SK-N-SH (cell line): Measurements from ENCODE around the gene LAGE3. TPM values are rescaled to one million over a fixed set of nuclear protein-coding genes. Genes with fewer than 3 reads are reported as not detected.

Experiments
- CTCF ChIA-PET: fragments of 300-600, 350-600 bp; formaldehyde crosslinking; extraction: SDS; loops from one replicate; lab custom pipeline; 2021; lab: Yijun Ruan, JAX
- POLR2A ChIA-PET: fragments of 350-600 bp; sonication (Branson Sonifier 250); formaldehyde crosslinking; extraction: SDS; loops from one replicate; lab custom pipeline; 2020; ENCODE audit warnings: antibody characterized with exemption, inconsistent platforms; lab: Yijun Ruan, JAX
- DNase-seq: peaks from one replicate; pipeline ENCODE4 v3.0.0; 2012
- H2AFZ ChIP-seq: fragments of 200-600 bp; sonication (generic); 2 replicates; pipeline ENCODE4 v1.8.1; 2016; ENCODE audit warnings: antibody characterized with exemption, mild to moderate bottlenecking, low read depth
- H3F3A ChIP-seq: fragments of 200-600 bp; sonication (generic); replicated peaks from 2 replicates; pipeline ENCODE3; 2016; ENCODE audit warnings: antibody characterized with exemption, mild to moderate bottlenecking; ENCODE audit not compliant: insufficient read depth
- H3K27ac ChIP-seq, 2 experiments: fragments of 200-500 bp in 1 of 2; fragments of 200-600 bp in 1 of 2; sonication (Bioruptor generic) in 1 of 2; sonication (generic), shearing (Covaris generic) in 1 of 2; 2 replicates each; pipeline versions ENCODE4 v1.5.1 to v1.6.1; 2014 to 2016; ENCODE audit warnings: low read depth in 2 of 2, inconsistent platforms in 1 of 2, low read length in 1 of 2, mild to moderate bottlenecking in 1 of 2, mixed read lengths in 1 of 2
- H3K27me3 ChIP-seq: fragments of 200-600 bp; sonication (generic), shearing (Covaris generic); 2 replicates; pipeline ENCODE4 v1.6.1; 2016; ENCODE audit warnings: mixed run types; ENCODE audit not compliant: insufficient read depth
- H3K36me3 ChIP-seq, 2 experiments: fragments of 200-500 bp in 1 of 2; fragments of 200-600 bp in 1 of 2; sonication (Bioruptor generic) in 1 of 2; sonication (generic) in 1 of 2; replicated peaks in 1 of 2; 2 replicates each; pipeline versions ENCODE3 to v1.5.1; 2014 to 2016; ENCODE audit warnings: low read length in 1 of 2, mild to moderate bottlenecking in 1 of 2; ENCODE audit not compliant: insufficient read depth in 2 of 2, control insufficient read depth in 1 of 2
- H3K4me1 ChIP-seq, 2 experiments: fragments of 200-500 bp in 1 of 2; fragments of 200-600 bp in 1 of 2; sonication (Bioruptor generic) in 1 of 2; sonication (generic), shearing (Covaris generic) in 1 of 2; 2 replicates each; pipeline versions ENCODE4 v1.5.1 to v1.6.1; 2014 to 2016; ENCODE audit warnings: low read depth in 1 of 2, low read length in 1 of 2, mixed run types in 1 of 2; ENCODE audit not compliant: insufficient read depth in 2 of 2, control insufficient read depth in 1 of 2
- H3K4me2 ChIP-seq: fragments of 200-600 bp; sonication (generic), shearing (Covaris generic); 2 replicates; pipeline ENCODE4 v1.6.1; 2017; ENCODE audit warnings: mixed run types
- H3K4me3 ChIP-seq, 2 experiments: fragments of 200-500 bp in 1 of 2; fragments of 200-600 bp in 1 of 2; sonication (Bioruptor generic) in 1 of 2; sonication (generic), shearing (Covaris generic) in 1 of 2; 2 replicates each; pipeline versions ENCODE4 v1.5.1 to v1.8.1; 2014 to 2016; ENCODE audit warnings: low read depth in 2 of 2, inconsistent platforms in 1 of 2, low read length in 1 of 2, mild to moderate bottlenecking in 1 of 2, mixed read lengths in 1 of 2, moderate library complexity in 1 of 2
- H3K79me2 ChIP-seq: fragments of 200-600 bp; sonication (generic); 2 replicates; pipeline ENCODE4 v1.8.1; 2017; ENCODE audit warnings: mild to moderate bottlenecking; ENCODE audit not compliant: insufficient read depth
- H3K9ac ChIP-seq: fragments of 200-600 bp; sonication (generic); 2 replicates; pipeline ENCODE4 v1.6.1; 2017; ENCODE audit warnings: mixed run types
- H3K9me2 ChIP-seq: fragments of 200-600 bp; sonication (generic); 2 replicates; pipeline ENCODE4 v1.6.1; 2017; ENCODE audit warnings: mixed run types
- H3K9me3 ChIP-seq: fragments of 200-600 bp; sonication (generic); 2 replicates; pipeline ENCODE4 v1.6.1; 2017; ENCODE audit warnings: mixed run types, mild to moderate bottlenecking, moderate library complexity
- H4K20me1 ChIP-seq: fragments of 200-600 bp; sonication (generic); 2 replicates; pipeline ENCODE4 v1.6.1; 2017; ENCODE audit warnings: mild to moderate bottlenecking, mixed run types; ENCODE audit not compliant: insufficient read depth
- ELF1 ChIP-seq: IDR thresholded peaks from 2 replicates; pipeline ENCODE4 v1.4.0; 2012
- EP300 ChIP-seq, 2 experiments: IDR thresholded peaks; 2 replicates each; pipeline versions ENCODE4 v1.4.0 to v1.6.1; 2012; ENCODE audit warnings: borderline replicate concordance in 1 of 2, low read depth in 1 of 2, low read length in 1 of 2
- EZH2phosphoT487 ChIP-seq: fragments of 200-600 bp; sonication (generic); IDR thresholded peaks from 2 replicates; pipeline ENCODE4 v1.6.1; 2017; ENCODE audit warnings: low read depth, mixed run types, mild to moderate bottlenecking, antibody characterized with exemption, moderate library complexity, borderline replicate concordance
- FOSL2 ChIP-seq: IDR thresholded peaks from 2 replicates; pipeline ENCODE4 v1.4.0; 2012; ENCODE audit warnings: low read depth, mild to moderate bottlenecking, moderate library complexity, borderline replicate concordance
- FOXJ3 ChIP-seq: sonication (generic); formaldehyde crosslinking; IDR thresholded peaks from 2 replicates; pipeline ENCODE4 v1.5.1; 2020; ENCODE audit warnings: mild to moderate bottlenecking, missing genetic modification reagents
- MAX ChIP-seq: IDR thresholded peaks from 2 replicates; pipeline ENCODE4 v1.4.0; 2012; ENCODE audit warnings: low read depth
- MEF2A ChIP-seq: IDR thresholded peaks from 2 replicates; pipeline ENCODE4 v1.4.0; 2012; ENCODE audit warnings: low read depth, borderline replicate concordance
- MXI1 ChIP-seq: IDR thresholded peaks from 2 replicates; pipeline ENCODE4 v1.6.1; 2012; ENCODE audit warnings: mild to moderate bottlenecking, low read depth, low read length, improper control_type of control experiment
- NRF1 ChIP-seq: IDR thresholded peaks from 2 replicates; pipeline ENCODE4 v1.6.1; 2012; ENCODE audit warnings: low read depth, mild to moderate bottlenecking, low read length
- RCOR1 ChIP-seq: fragments of 150-350 bp; IDR thresholded peaks from 2 replicates; pipeline ENCODE4 v1.6.1; 2017; ENCODE audit warnings: antibody characterized with exemption, low read length
- SIN3A ChIP-seq: IDR thresholded peaks from 2 replicates; pipeline ENCODE4 v1.6.1; 2012; ENCODE audit warnings: low read depth, mild to moderate bottlenecking, low read length, moderate library complexity, borderline replicate concordance
- TCF12 ChIP-seq: IDR thresholded peaks from 2 replicates; pipeline ENCODE4 v1.4.0; 2012
- TEAD4 ChIP-seq: IDR thresholded peaks from 2 replicates; pipeline ENCODE4 v1.4.0; 2012; ENCODE audit warnings: mild to moderate bottlenecking, borderline replicate concordance; ENCODE audit not compliant: insufficient read depth
- YY1 ChIP-seq: IDR thresholded peaks from 2 replicates; pipeline ENCODE4 v1.4.0; 2012; ENCODE audit warnings: low read depth, mild to moderate bottlenecking
- WGBS: methylation state at CpG from one replicate; pipeline ENCODE4 v1.1.6; 2017; ENCODE audit warnings: low lambda C conversion rate; 5-methylcytosine and 5-hydroxymethylcytosine counted together
- polyA plus RNA-seq, 3 experiments: library from polyadenylated mRNA; depleted of rRNA; stranded (reverse); fragments of >200 nt; gene quantifications; 2 replicates each; pipeline ENCODE4 v1.2.3, GENCODE V29; 2012
- TF ChIP-seq, protein P1 (sequence below): fragments of 150-350 bp; IDR thresholded peaks from 2 replicates; pipeline ENCODE4 v1.6.1; 2017; ENCODE audit warnings: antibody characterized with exemption, low read length, low read depth, borderline replicate concordance
- TF ChIP-seq, protein P2 (sequence below): IDR thresholded peaks from 2 replicates; pipeline ENCODE4; 2012
- TF ChIP-seq, protein P3 (sequence below): IDR thresholded peaks from 2 replicates; pipeline ENCODE4 v1.4.0; 2012; ENCODE audit warnings: low read depth, borderline replicate concordance
- TF ChIP-seq, protein P4 (sequence below): IDR thresholded peaks from 2 replicates; pipeline ENCODE4 v1.6.1; 2012; ENCODE audit warnings: mild to moderate bottlenecking, low read depth, low read length, moderate library complexity
- TF ChIP-seq, protein P5 (sequence below): fragments of 200-600 bp; sonication (generic); IDR thresholded peaks from 2 replicates; pipeline ENCODE4 v1.6.1; 2017; ENCODE audit warnings: antibody characterized with exemption, mild to moderate bottlenecking, moderate library complexity

Gene LAGE3
- polyA plus RNA-seq, 1 of the 3 experiments (the other 2 are of a cell fraction), result 37.2 TPM

DNA sequence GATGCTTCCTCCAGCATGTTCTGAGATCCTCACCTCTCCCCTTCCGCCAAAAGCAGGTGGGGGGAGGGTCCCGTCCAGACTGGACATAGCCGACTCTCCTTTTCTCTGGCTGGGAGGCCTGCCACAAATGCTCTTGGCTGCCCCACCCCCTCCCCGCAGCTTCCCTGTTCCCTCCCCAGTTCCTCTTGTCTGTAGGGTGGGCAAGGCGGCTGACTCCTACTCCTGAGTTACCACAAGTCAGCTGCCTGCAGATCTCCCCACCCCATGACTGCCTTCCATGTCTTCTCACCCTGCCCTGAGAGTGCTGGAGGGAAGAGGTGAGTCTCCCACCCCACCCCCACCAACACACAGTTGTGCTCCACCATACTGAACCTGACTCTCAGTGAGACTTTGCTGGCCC lies 47.7 kb downstream of the LAGE3 start (continued):
- no peak for TF ChIP-seq MXI1

GRCh38 chrX:154430916-154431315 lies 48.2 kb downstream of the LAGE3 start:
- H3K4me1 ChIP-seq, result peaks cover 0 to 6% of the 10 kb centered on the region in 2 experiments; a peak in 1 of 4 replicates
- no peak overlapping the region for H3K27ac ChIP-seq
- H3K79me2 ChIP-seq, result peaks cover 22% of the 10 kb centered on the region; the same call in 1 of the 2 replicates
- 47% methylated on average over 7 of the region's 7 CpGs for WGBS
- H3K27me3 ChIP-seq, result peaks cover 9% of the 10 kb centered on the region
- no peak overlapping the region for H3K9ac ChIP-seq
- no peak overlapping the region for H2AFZ ChIP-seq
- ChIA-PET CTCF (interaction anchor here (1.0 to 1.5 kb wide), 2 partner anchors 11 to 117 kb away, joined by 3 to 4 read pairs; partner anchors contain the start of gene IKBKG), POLR2A (interaction anchor here (1.3 kb wide), 1 partner anchor 12 kb away, joined by 3 read pairs; no protein-coding TSS in a partner anchor)
- no peak overlapping the region for H3K4me2 ChIP-seq
- no peaks in the 10 kb centered on the region for H3F3A ChIP-seq
- H3K36me3 ChIP-seq, result peaks cover 0 to 10% of the 10 kb centered on the region in 2 experiments
- no peaks in the 10 kb centered on the region for H3K9me2 ChIP-seq
- no peak for TF ChIP-seq SIN3A
- TF ChIP-seq, protein P1, sequence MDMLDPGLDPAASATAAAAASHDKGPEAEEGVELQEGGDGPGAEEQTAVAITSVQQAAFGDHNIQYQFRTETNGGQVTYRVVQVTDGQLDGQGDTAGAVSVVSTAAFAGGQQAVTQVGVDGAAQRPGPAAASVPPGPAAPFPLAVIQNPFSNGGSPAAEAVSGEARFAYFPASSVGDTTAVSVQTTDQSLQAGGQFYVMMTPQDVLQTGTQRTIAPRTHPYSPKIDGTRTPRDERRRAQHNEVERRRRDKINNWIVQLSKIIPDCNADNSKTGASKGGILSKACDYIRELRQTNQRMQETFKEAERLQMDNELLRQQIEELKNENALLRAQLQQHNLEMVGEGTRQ, result no peak
- no peak for TF ChIP-seq ELF1
- no peak for TF ChIP-seq YY1
- TF ChIP-seq TEAD4, result no peak
- no peak for TF ChIP-seq MXI1
- TF ChIP-seq, protein P2, sequence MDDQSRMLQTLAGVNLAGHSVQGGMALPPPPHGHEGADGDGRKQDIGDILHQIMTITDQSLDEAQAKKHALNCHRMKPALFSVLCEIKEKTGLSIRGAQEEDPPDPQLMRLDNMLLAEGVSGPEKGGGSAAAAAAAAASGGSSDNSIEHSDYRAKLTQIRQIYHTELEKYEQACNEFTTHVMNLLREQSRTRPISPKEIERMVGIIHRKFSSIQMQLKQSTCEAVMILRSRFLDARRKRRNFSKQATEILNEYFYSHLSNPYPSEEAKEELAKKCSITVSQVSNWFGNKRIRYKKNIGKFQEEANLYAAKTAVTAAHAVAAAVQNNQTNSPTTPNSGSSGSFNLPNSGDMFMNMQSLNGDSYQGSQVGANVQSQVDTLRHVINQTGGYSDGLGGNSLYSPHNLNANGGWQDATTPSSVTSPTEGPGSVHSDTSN, result no peak
- no peak for TF ChIP-seq RCOR1
- no peak for TF ChIP-seq NRF1
- TF ChIP-seq, protein P3, sequence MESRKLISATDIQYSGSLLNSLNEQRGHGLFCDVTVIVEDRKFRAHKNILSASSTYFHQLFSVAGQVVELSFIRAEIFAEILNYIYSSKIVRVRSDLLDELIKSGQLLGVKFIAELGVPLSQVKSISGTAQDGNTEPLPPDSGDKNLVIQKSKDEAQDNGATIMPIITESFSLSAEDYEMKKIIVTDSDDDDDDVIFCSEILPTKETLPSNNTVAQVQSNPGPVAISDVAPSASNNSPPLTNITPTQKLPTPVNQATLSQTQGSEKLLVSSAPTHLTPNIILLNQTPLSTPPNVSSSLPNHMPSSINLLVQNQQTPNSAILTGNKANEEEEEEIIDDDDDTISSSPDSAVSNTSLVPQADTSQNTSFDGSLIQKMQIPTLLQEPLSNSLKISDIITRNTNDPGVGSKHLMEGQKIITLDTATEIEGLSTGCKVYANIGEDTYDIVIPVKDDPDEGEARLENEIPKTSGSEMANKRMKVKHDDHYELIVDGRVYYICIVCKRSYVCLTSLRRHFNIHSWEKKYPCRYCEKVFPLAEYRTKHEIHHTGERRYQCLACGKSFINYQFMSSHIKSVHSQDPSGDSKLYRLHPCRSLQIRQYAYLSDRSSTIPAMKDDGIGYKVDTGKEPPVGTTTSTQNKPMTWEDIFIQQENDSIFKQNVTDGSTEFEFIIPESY, result no peak
- no peak for TF ChIP-seq EZH2phosphoT487
- no peak for TF ChIP-seq FOSL2
- TF ChIP-seq TCF12, result no peak
- no peak for TF ChIP-seq EP300 (IDR thresholded peaks at IDR 0.05; ENCODE audit: borderline replicate concordance in 1 of 2, low read depth in 1 of 2, low read length in 1 of 2)
- TF ChIP-seq, protein P4, sequence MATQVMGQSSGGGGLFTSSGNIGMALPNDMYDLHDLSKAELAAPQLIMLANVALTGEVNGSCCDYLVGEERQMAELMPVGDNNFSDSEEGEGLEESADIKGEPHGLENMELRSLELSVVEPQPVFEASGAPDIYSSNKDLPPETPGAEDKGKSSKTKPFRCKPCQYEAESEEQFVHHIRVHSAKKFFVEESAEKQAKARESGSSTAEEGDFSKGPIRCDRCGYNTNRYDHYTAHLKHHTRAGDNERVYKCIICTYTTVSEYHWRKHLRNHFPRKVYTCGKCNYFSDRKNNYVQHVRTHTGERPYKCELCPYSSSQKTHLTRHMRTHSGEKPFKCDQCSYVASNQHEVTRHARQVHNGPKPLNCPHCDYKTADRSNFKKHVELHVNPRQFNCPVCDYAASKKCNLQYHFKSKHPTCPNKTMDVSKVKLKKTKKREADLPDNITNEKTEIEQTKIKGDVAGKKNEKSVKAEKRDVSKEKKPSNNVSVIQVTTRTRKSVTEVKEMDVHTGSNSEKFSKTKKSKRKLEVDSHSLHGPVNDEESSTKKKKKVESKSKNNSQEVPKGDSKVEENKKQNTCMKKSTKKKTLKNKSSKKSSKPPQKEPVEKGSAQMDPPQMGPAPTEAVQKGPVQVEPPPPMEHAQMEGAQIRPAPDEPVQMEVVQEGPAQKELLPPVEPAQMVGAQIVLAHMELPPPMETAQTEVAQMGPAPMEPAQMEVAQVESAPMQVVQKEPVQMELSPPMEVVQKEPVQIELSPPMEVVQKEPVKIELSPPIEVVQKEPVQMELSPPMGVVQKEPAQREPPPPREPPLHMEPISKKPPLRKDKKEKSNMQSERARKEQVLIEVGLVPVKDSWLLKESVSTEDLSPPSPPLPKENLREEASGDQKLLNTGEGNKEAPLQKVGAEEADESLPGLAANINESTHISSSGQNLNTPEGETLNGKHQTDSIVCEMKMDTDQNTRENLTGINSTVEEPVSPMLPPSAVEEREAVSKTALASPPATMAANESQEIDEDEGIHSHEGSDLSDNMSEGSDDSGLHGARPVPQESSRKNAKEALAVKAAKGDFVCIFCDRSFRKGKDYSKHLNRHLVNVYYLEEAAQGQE, result no peak
- no peak for TF ChIP-seq MAX
- TF ChIP-seq, protein P5, sequence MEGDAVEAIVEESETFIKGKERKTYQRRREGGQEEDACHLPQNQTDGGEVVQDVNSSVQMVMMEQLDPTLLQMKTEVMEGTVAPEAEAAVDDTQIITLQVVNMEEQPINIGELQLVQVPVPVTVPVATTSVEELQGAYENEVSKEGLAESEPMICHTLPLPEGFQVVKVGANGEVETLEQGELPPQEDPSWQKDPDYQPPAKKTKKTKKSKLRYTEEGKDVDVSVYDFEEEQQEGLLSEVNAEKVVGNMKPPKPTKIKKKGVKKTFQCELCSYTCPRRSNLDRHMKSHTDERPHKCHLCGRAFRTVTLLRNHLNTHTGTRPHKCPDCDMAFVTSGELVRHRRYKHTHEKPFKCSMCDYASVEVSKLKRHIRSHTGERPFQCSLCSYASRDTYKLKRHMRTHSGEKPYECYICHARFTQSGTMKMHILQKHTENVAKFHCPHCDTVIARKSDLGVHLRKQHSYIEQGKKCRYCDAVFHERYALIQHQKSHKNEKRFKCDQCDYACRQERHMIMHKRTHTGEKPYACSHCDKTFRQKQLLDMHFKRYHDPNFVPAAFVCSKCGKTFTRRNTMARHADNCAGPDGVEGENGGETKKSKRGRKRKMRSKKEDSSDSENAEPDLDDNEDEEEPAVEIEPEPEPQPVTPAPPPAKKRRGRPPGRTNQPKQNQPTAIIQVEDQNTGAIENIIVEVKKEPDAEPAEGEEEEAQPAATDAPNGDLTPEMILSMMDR, result no peak
- no peak for TF ChIP-seq MEF2A
- no peak for TF ChIP-seq FOXJ3 (CRISPR knock-in tag)
- no peaks in the 10 kb centered on the region for H4K20me1 ChIP-seq
- no peak overlapping the region for H3K4me3 ChIP-seq
- no peak for DNase-seq
- no peaks in the 10 kb centered on the region for H3K9me3 ChIP-seq
